ENCODE measurements around the gene CEP20.
"Not testable (repeated sequence)": the region's sequence is repeated elsewhere in the genome, so short reads cannot be mapped to it uniquely, and the experiment has no call there.

Gene CEP20

GRCh38 chr16:15856182-15856581 is 32.2 kb downstream of the CEP20 start:
- H3K4me1 Mint-ChIP-seq, result peaks cover 8% of the 10 kb centered on the region
- H3K9me3 Mint-ChIP-seq, result no peaks in the 10 kb centered on the region
- peaks cover 19% of the 10 kb centered on the region for H3K27me3 Mint-ChIP-seq
- no peak overlapping the region for H3K4me3 Mint-ChIP-seq
- H3K27ac Mint-ChIP-seq, result no peak overlapping the region
- no peaks in the 10 kb centered on the region for H3K36me3 Mint-ChIP-seq

GRCh38 chr16:15855704-15856003 is 32.7 kb downstream of the CEP20 start:
- no peak overlapping the region for H3K27ac Mint-ChIP-seq
- no peaks in the 10 kb centered on the region for H3K9me3 Mint-ChIP-seq
- no peak overlapping the region for H3K4me3 Mint-ChIP-seq
- H3K36me3 Mint-ChIP-seq, result no peaks in the 10 kb centered on the region
- H3K27me3 Mint-ChIP-seq, result peaks cover 19% of the 10 kb centered on the region
- peaks cover 8% of the 10 kb centered on the region for H3K4me1 Mint-ChIP-seq

- peaks cover 19% of the 10 kb centered on the region for H3K27me3 Mint-ChIP-seq
- H3K36me3 Mint-ChIP-seq, result no peaks in the 10 kb centered on the region
- no peak overlapping the region for H3K27ac Mint-ChIP-seq
- peaks cover 8% of the 10 kb centered on the region for H3K4me1 Mint-ChIP-seq
- H3K4me3 Mint-ChIP-seq, result no peak overlapping the region
- no peaks in the 10 kb centered on the region for H3K9me3 Mint-ChIP-seq
Observed at GRCh38 chr16:15854906-15855703, 33.3 kb downstream of the CEP20 start.

GRCh38 chr16:15854061-15854460 is 34.3 kb downstream of the CEP20 start:
- peaks cover 18% of the 10 kb centered on the region for H3K27me3 Mint-ChIP-seq
- peaks cover 8% of the 10 kb centered on the region for H3K4me1 Mint-ChIP-seq
- H3K27ac Mint-ChIP-seq, result no peak overlapping the region
- H3K4me3 Mint-ChIP-seq, result no peak overlapping the region
- H3K9me3 Mint-ChIP-seq, result no peaks in the 10 kb centered on the region
- H3K36me3 Mint-ChIP-seq, result no peaks in the 10 kb centered on the region

- Mint-ChIP-seq H3K4me1 (peaks cover 7% of the 10 kb centered on the region), H3K27me3 (peaks cover 18% of the 10 kb centered on the region), H3K4me3 (no peak overlapping the region), H3K36me3 (no peaks in the 10 kb centered on the region), H3K27ac (no peak overlapping the region), H3K9me3 (no peaks in the 10 kb centered on the region)
Observed at GRCh38 chr16:15853021-15853420, 35.4 kb downstream of the CEP20 start.

GRCh38 chr16:15850555-15850954 is 37.8 kb downstream of the CEP20 start:
- H3K9me3 Mint-ChIP-seq, H3K27ac Mint-ChIP-seq, H3K27me3 Mint-ChIP-seq, H3K4me3 Mint-ChIP-seq, H3K4me1 Mint-ChIP-seq, H3K36me3 Mint-ChIP-seq: not testable (repeated sequence)

- no peaks in the 10 kb centered on the region for H3K4me1 Mint-ChIP-seq
- no peaks in the 10 kb centered on the region for H3K9me3 Mint-ChIP-seq
- H3K27me3 Mint-ChIP-seq, result no peaks in the 10 kb centered on the region
- no peaks in the 10 kb centered on the region for H3K36me3 Mint-ChIP-seq
- no peak overlapping the region for H3K27ac Mint-ChIP-seq
- H3K4me3 Mint-ChIP-seq, result no peak overlapping the region
Observed at GRCh38 chr16:15849209-15849981, 39.0 kb downstream of the CEP20 start.

- H3K4me3 Mint-ChIP-seq, result no peak overlapping the region
- H3K9me3 Mint-ChIP-seq, result no peaks in the 10 kb centered on the region
- no peak overlapping the region for H3K27ac Mint-ChIP-seq
- H3K4me1 Mint-ChIP-seq, result no peaks in the 10 kb centered on the region
- H3K27me3 Mint-ChIP-seq, result no peaks in the 10 kb centered on the region
- no peaks in the 10 kb centered on the region for H3K36me3 Mint-ChIP-seq
Observed at GRCh38 chr16:15847611-15848175, 40.7 kb downstream of the CEP20 start.

GRCh38 chr16:15846510-15846909 is 41.9 kb downstream of the CEP20 start:
- H3K4me3 Mint-ChIP-seq, result no peak overlapping the region
- no peaks in the 10 kb centered on the region for H3K4me1 Mint-ChIP-seq
- H3K27me3 Mint-ChIP-seq, result no peaks in the 10 kb centered on the region
- H3K9me3 Mint-ChIP-seq, result no peaks in the 10 kb centered on the region
- H3K27ac Mint-ChIP-seq, result no peak overlapping the region
- no peaks in the 10 kb centered on the region for H3K36me3 Mint-ChIP-seq

GRCh38 chr16:15843635-15844279 is 44.6 kb downstream of the CEP20 start:
- Mint-ChIP-seq H3K36me3 (no peaks in the 10 kb centered on the region), H3K27ac (no peak overlapping the region), H3K9me3 (no peaks in the 10 kb centered on the region), H3K4me3 (no peak overlapping the region), H3K27me3 (no peaks in the 10 kb centered on the region), H3K4me1 (no peaks in the 10 kb centered on the region)

- not testable (repeated sequence) for H3K36me3 Mint-ChIP-seq, H3K4me3 Mint-ChIP-seq, H3K27ac Mint-ChIP-seq, H3K9me3 Mint-ChIP-seq, H3K27me3 Mint-ChIP-seq, H3K4me1 Mint-ChIP-seq
Observed at GRCh38 chr16:15839204-15839603, 49.2 kb downstream of the CEP20 start.

GRCh38 chr16:15837761-15838160 is 50.6 kb downstream of the CEP20 start:
- no peak overlapping the region for H3K4me3 Mint-ChIP-seq
- no peak overlapping the region for H3K27ac Mint-ChIP-seq
- H3K36me3 Mint-ChIP-seq, result no peaks in the 10 kb centered on the region
- no peaks in the 10 kb centered on the region for H3K27me3 Mint-ChIP-seq
- no peaks in the 10 kb centered on the region for H3K4me1 Mint-ChIP-seq
- no peaks in the 10 kb centered on the region for H3K9me3 Mint-ChIP-seq

- Mint-ChIP-seq H3K27me3 (no peaks in the 10 kb centered on the region), H3K36me3 (no peaks in the 10 kb centered on the region), H3K27ac (no peak overlapping the region), H3K4me1 (no peaks in the 10 kb centered on the region), H3K9me3 (no peaks in the 10 kb centered on the region), H3K4me3 (no peak overlapping the region)
Observed at GRCh38 chr16:15836965-15837611, 51.3 kb downstream of the CEP20 start.

GRCh38 chr16:15836074-15836473 is 52.3 kb downstream of the CEP20 start:
- Mint-ChIP-seq H3K27me3 (no peaks in the 10 kb centered on the region), H3K36me3 (no peaks in the 10 kb centered on the region), H3K27ac (no peak overlapping the region), H3K9me3 (no peaks in the 10 kb centered on the region), H3K4me3 (no peak overlapping the region), H3K4me1 (no peaks in the 10 kb centered on the region)

GRCh38 chr16:15835136-15835878 is 53.1 kb downstream of the CEP20 start:
- no peak overlapping the region for H3K27ac Mint-ChIP-seq
- no peak overlapping the region for H3K4me3 Mint-ChIP-seq
- no peaks in the 10 kb centered on the region for H3K9me3 Mint-ChIP-seq
- H3K36me3 Mint-ChIP-seq, result no peaks in the 10 kb centered on the region
- H3K4me1 Mint-ChIP-seq, result no peaks in the 10 kb centered on the region
- no peaks in the 10 kb centered on the region for H3K27me3 Mint-ChIP-seq
